ENCODE results near the gene TUFM. TPM values are rescaled to one million over a fixed set of nuclear protein-coding genes. Genes with fewer than 3 reads are reported as not detected.
A peak's percentile ranks its signal among the peaks of the same experiment; 100 is the strongest.

TUFM gene
- polyA plus RNA-seq, 3 donors: 146 to 157 (median 148) TPM

GRCh38 chr16:28858421-28858820, 12.3 kb upstream of the TUFM start:
- Mint-ChIP-seq H3K4me3 (no peak overlapping the region), H3K4me1 (no peaks in the 10 kb centered on the region), H3K27ac (peak overlapping the region in 1 of 7 donors; percentile 15), H3K36me3 (no peaks in the 10 kb centered on the region), H3K27me3 (ENCODE audit: low read depth in 3 of 3) (peaks cover 0 to 3% (median 0%) of the 10 kb centered on the region in 3 donors), H3K9me3 (peaks cover 0 to 2% (median 0%) of the 10 kb centered on the region in 7 donors)
- H3K4me3 ChIP-seq (replicated peaks in 1 of 3; ENCODE audit: low read depth in 2 of 3, low read length in 3 of 3): no peak overlapping the region
- H3K27ac ChIP-seq (ENCODE audit: low read depth in 1 of 2, low read length in 2 of 2): no peak overlapping the region
- no peak overlapping the region for H3K4me2 ChIP-seq (replicated peaks; ENCODE audit: extremely low read depth, low read length, poor library complexity, severe bottlenecking)
- TF ChIP-seq CTCF (IDR thresholded peaks at IDR 0.05): no peak
- H3K27me3 ChIP-seq (ENCODE audit: control insufficient read depth in 2 of 2, insufficient read depth in 2 of 2, low read length in 2 of 2): no peaks in the 10 kb centered on the region
- no peak for DNase-seq
- peaks cover 14% of the 10 kb centered on the region for H3K79me2 ChIP-seq (ENCODE audit: insufficient read depth, low read length)
- 98% methylated on average over 8 of the region's 8 CpGs for WGBS (ENCODE audit: insufficient coverage)
- no peaks in the 10 kb centered on the region for H3K36me3 ChIP-seq (replicated peaks in 1 of 2; ENCODE audit: control insufficient read depth in 1 of 2, insufficient read depth in 2 of 2, low read length in 2 of 2)
- intact Hi-C loops (cut with micrococcal nuclease): no loop called here
- no peak overlapping the region for H3K9ac ChIP-seq (ENCODE audit: insufficient read depth, low read length, poor library complexity, severe bottlenecking)
- H3K9me3 ChIP-seq (replicated peaks in 1 of 2; ENCODE audit: control insufficient read depth in 1 of 2, insufficient read depth in 1 of 2, low read length in 2 of 2): no peaks in the 10 kb centered on the region
- peaks cover 7 to 9% of the 10 kb centered on the region in 2 donors for H3K4me1 ChIP-seq (ENCODE audit: control insufficient read depth in 1 of 2, insufficient read depth in 2 of 2, low read length in 2 of 2)
- no peak overlapping the region for H2AFZ ChIP-seq (ENCODE audit: insufficient read depth, low read depth, low read length, poor library complexity, severe bottlenecking)
- H4K20me1 ChIP-seq (ENCODE audit: insufficient read depth, low read length): no peaks in the 10 kb centered on the region

DNA sequence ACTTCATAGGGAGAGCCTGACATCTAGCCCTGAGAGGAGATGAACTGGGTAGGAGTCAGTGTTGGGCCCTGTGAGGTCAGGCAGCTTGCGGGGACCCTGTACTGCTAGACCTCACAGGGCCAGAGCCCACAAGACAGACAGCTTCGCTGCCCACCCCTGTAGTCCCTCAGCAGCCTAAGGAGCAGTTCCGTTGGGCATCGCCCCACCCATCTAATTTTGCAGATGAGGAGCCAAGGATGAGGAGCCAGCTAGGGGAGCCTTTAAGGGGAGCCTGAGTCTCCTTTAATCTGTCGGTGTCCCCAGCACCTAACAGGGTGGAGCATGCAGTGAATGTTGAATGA, 755 bp upstream of the TUFM start:
- H3K4me3 ChIP-seq (replicated peaks in 1 of 3; ENCODE audit: low read depth in 2 of 3, low read length in 3 of 3): peak overlapping the region; percentile 77 to 93 (median 86)
- H2AFZ ChIP-seq (ENCODE audit: insufficient read depth, low read depth, low read length, poor library complexity, severe bottlenecking): peak overlapping the region; percentile 97
- peaks cover 27 to 30% of the 10 kb centered on the region in 2 donors for H3K36me3 ChIP-seq (replicated peaks in 1 of 2; ENCODE audit: control insufficient read depth in 1 of 2, insufficient read depth in 2 of 2, low read length in 2 of 2)
- intact Hi-C loops (cut with micrococcal nuclease): loop anchor here (1.0 to 10.0 kb wide), 4 partner anchors 17 to 292 kb away; partner anchors contain the start of genes RABEP2 (in 1 of the 2) and SGF29 (in 1 of the 2)
- H3K9me3 ChIP-seq (replicated peaks in 1 of 2; ENCODE audit: control insufficient read depth in 1 of 2, insufficient read depth in 1 of 2, low read length in 2 of 2): no peaks in the 10 kb centered on the region
- Mint-ChIP-seq H3K36me3 (peaks cover 32% of the 10 kb centered on the region in 2 donors), H3K4me3 (peak overlapping the region; percentile 91 to 95), H3K27me3 (ENCODE audit: low read depth in 3 of 3) (no peaks in the 10 kb centered on the region), H3K9me3 (no peaks in the 10 kb centered on the region), H3K27ac (peak overlapping the region; percentile 92 to 98 (median 94)), H3K4me1 (peaks cover 20% of the 10 kb centered on the region)
- peak overlapping the region; percentile 87 for H3K9ac ChIP-seq (ENCODE audit: insufficient read depth, low read length, poor library complexity, severe bottlenecking)
- DNase-seq: no peak
- H3K79me2 ChIP-seq (ENCODE audit: insufficient read depth, low read length): peaks cover 27% of the 10 kb centered on the region
- H3K4me2 ChIP-seq (replicated peaks; ENCODE audit: extremely low read depth, low read length, poor library complexity, severe bottlenecking): peak overlapping the region; percentile 92
- H3K27ac ChIP-seq (ENCODE audit: low read depth in 1 of 2, low read length in 2 of 2): peak overlapping the region; percentile 67 to 86
- no peaks in the 10 kb centered on the region for H4K20me1 ChIP-seq (ENCODE audit: insufficient read depth, low read length)
- H3K27me3 ChIP-seq (ENCODE audit: control insufficient read depth in 2 of 2, insufficient read depth in 2 of 2, low read length in 2 of 2): no peaks in the 10 kb centered on the region
- 63% methylated on average over 1 of the region's 5 CpGs for WGBS (ENCODE audit: insufficient coverage)
- TF ChIP-seq CTCF (IDR thresholded peaks at IDR 0.05): no peak
- peaks cover 17 to 23% of the 10 kb centered on the region in 2 donors for H3K4me1 ChIP-seq (ENCODE audit: control insufficient read depth in 1 of 2, insufficient read depth in 2 of 2, low read length in 2 of 2)

All from CD14-positive monocyte (primary cell).